ENCODE data around the gene GABRG3.

DNA sequence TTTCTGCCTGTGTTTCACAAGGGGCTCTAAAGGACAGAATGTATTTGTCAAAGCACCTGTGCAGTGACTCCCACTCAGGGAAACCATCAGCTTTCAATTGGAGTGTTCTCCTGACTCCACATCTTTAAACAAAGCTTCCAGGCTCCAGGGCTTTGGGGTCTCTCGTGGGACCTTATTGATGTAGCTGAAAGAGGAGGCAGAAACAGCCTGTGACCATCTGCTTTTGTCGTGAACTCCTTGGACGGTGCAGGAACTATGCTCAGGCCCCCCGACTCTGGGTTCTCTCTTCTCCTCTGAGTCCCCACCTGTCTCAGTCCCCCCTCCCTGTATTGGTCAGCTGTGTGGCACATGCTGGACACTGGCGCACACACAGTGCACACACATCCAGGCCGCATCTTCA is 486.8 kb downstream of the GABRG3 start:
- TF ChIP-seq CTCF (IDR thresholded peaks at IDR 0.05) (no peak), POLR2A (IDR thresholded peaks at IDR 0.05) (no peak)
